GM19452 (cell line): Measurements from ENCODE around the gene EFHC1.

Experiments used
- ATAC-seq: cut with Tn5 transposase; IDR thresholded peaks from one replicate; pipeline ENCODE4 v1.9.1; 2021; ENCODE audit not compliant: unreplicated experiment

The EFHC1 gene

DNA sequence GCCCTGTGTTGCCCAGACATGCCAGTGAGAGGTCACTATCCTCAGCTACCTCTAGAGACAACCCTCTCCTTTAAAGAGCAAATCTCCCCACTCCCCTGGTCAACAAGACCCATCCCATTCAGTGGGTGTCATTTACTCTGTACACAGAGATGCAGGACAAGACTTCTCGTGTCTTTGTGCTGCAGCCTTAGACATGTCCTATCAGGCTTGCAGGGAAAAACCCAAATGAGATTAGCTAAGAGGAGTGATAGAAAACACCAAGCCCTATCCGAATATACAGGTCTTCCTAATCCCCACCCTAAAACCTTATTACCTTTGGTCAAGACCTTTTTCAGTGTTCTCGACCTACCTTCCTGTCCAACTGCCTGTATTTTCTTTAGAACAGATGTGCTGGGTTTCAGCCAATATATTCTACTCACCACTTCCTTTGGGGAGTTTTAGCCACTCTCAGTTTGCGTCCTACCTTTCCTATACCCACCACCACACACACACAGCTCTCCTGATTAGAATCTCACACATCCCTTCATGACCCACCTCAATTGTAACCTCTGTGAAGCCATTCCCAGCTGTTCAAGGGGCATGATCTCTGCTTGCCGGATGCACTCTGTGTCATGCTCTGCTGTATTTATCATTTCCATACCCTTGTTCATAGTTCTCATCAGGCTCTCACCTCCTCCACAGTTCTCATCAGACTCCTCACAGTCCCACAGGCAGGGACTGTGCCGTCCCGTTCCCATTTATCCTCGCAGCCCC, 117.0 kb downstream of the EFHC1 start:
- peak; percentile 69 for ATAC-seq

DNA sequence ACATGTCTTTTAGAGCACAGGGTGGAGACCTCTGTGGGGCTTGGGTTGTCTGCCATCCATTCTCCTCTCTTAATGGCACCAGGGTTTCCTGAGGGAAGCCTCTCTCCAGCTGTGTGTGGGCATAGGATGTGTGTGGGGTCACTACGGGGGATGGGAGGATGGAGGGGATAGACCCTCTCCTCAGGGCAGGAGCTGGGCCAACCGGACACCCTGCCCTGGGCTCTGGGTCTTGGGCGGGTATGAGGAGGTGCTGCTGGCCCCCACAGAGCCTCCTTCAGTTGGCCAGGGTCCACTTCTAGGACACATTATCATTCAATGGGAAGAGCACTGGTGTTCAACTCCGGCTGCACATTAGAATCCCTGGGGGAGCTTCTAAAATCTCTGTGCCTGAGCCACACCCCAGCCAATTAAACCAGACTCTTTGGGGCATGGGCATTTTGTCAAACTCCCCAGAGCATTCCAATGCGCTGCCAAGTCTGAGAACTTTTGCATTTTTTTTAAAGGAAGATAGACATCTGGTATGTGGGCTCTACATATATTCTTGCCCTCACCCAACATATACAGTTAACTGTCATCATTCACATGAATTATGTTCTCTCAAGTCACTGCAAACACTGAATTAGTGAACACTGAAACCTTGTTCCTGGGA, 118.2 kb downstream of the EFHC1 start:
- ATAC-seq, result no peak

DNA sequence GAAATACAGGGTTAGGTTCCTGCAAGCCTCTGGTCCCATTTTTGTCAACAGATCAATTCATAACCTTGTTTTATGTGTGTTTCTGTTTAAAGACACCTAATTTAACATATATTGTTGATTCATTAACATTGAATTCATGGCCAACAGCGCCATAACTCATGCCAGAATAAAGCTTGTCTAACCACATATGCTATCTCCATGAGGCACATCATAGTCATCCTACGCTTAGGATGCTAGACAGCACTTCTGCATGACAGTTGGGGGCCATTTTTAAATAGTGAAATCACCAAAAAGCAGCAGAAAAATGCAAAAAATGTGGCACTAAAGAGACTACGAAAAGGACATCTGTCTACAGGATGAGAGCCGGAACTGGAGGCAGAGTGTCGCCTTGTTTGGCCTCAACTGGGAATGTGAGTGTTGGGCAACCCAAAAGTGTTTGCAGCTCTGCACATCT, 118.8 kb downstream of the EFHC1 start:
- no peak for ATAC-seq

DNA sequence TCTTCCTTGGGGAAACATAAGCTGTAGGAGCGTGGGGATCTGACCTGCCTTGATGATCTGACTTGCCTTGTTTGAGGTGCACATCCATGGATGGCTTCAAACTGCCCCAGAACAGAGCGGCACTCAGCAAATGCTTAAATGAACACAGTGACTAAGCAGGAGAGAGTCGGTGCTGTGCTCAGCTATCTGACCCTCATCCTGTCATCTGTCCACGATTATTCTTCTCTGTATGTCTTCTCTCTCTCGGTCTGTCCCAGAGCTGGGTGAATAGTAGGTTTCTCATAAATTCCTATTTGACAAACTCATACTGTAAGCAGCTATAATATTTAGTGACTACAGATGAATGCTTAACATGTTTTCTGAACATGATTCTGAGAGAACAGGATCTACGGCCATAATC, 119.5 kb downstream of the EFHC1 start:
- no peak for ATAC-seq

DNA sequence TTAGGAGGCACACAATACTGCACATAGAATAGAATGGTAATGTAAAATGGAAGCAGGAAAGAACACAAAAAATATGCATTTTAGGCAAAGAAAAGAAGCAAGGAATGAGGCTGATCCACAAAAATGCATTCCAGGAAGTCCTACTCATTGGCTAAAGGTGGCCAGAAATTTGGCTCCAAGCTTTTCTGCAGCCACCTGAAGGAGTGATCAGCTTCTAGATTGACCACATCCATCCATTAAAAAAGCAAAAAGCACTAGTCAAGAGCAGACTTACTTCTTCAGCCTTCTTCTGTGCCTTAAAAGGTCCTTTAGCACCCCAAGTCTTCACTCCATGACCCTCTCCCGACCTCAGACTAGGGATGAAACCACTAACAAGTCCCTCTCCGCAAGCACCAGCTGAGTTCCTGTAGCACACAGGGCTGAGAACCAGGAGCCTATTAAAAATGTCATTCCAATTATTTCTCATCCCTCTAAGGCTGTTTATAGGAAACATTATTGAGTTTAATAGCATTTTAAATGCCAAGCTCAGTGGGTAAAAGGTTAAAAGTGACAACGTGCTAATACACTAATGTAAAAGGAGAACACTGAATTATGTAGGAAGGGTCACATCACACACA, 120.3 kb downstream of the EFHC1 start:
- ATAC-seq, result no peak

DNA sequence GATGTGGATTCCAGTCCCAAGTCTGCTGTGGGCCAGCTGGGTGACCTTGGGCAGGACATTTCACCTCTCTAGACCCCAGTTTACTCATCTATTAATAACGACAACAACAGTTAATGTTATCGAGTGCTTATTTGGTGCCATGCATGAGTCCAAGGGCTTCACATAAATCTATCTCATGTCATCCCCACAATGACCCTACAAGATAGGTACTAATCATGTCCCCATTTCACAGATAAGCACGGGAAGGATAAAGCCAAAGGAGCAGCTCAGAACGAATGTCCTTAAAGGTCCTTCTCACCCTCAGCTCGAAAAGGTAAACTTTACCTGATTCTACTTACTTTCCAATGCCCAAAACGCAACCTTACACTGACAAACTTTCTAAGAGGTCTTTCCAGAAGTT, 121.0 kb downstream of the EFHC1 start:
- ATAC-seq, result no peak

DNA sequence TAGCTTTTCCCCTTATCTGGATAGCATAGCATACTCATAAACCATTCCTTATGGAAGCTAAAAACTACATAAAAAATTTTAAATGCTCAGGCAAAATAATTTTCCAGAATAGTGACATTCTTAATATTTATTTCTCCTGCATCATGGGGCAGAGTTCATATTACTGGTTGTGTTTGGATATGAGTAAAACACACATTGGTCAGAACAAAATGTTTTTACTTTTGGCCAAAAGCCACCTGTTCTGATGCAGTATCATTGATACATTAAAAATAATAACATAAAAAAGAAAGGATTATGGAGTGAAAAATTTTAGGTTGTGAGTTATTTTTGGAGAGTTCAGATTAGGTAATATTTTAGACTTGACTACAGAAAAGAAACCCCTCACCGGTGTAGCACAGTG, 123.1 kb downstream of the EFHC1 start:
- ATAC-seq, result no peak

DNA sequence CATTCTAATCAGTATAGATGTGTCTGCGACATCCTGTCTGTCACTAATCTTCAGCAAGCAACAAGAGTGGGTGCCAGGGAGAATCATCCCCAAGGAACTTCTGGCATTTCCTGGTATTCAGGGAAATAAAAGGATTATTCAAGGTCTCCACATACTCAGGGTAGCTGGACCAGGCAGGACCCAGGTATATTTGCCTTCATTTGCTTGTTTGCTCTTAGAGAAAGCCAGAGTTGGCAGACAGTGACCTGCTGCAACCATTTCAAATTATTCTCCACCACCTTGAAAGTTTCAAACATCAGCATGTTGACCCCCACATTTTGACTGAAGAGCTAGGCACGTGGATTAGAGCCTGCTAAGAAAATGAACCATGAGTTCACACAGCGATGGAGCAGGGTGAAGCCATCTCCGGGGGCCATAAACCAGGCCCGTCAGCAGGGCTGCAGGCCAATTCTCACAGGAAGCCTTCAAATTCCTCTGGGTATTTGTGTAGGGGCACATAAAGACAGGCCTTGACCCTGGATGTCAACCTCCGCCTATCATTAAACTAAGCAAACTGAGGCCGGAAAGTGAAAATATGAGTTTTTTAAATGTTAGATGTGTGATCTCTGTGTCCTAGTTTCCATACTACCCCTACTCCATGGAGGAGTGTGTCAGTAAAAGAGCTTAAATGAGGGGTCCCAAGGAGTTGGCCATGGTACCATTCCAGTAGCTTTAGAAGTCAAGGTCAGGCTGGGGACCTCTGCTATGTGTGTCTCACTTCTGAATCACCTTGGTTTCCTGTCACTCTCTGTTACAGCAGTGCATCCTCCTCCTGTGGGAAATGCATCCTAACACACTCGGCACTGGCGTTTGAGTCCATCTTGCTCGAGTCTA, 123.8 kb downstream of the EFHC1 start:
- no peak for ATAC-seq

DNA sequence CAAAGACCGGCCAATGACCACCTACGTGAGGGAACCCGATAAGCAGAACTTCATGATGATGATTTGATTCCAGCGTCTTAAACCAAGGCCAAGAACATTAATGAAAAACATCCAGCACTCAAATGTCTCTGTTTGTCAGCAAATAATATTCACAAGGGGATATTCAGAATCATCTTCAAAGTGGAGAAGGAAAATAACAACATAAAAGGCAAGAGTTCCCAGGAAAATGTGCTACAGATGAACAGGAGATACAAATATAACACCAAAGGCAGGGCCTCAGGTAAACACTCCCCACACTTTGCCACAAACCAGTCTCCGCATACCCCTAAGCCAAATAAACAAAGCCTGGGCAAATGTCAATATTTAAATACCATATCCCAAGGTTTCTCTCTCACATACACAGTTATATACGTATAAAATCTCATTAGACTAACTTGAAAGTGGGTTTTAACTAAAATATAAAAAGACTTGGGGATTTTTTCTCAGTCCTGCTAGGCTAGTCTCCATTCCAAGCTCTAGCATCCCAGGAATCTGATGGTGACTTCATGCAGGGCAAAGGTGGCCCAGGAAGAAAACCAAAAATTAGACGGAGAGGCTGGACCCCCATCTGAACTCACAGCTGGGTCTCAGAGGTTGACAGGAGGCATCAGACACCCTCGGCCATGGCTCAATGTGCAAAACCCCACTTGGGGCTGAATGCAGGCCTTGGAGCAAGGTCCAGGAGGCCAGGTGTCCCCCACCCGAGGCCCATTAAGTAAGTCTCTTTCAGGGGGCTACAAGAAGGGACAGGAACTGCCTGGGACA, 124.7 kb downstream of the EFHC1 start:
- no peak for ATAC-seq

DNA sequence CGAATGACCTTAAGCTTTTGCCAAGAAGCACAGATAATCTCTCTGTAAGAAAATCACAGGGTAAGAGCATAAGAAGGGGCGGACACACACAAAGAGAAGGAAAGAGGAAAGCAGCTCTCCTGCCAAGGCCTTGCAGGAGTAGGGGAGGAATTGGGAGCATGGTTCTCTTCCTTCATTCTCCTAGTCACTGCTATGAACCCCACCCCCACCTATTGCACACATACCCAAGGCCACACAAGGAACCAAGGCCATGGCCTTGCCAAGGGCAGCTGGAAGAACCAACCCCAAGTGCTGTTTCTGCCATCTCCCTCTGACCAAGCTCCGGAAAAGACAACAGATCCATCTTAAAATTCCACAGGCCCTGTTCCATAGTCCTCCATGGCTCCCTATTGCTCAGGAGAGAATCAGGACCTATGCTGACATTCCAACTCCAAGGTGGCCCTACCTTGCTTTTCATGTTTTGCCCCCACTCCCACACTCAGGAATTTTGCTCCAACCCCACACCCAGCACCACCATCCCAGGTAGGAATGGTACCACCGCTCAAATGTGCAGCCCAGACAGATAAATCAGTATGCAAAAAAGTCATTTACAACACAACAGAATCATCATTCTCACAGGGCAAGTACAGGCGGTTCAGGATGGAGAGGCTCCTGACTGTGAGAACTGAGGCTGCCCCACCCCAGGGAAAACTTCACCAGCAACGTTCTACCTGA, 125.4 kb downstream of the EFHC1 start:
- ATAC-seq, result no peak

DNA sequence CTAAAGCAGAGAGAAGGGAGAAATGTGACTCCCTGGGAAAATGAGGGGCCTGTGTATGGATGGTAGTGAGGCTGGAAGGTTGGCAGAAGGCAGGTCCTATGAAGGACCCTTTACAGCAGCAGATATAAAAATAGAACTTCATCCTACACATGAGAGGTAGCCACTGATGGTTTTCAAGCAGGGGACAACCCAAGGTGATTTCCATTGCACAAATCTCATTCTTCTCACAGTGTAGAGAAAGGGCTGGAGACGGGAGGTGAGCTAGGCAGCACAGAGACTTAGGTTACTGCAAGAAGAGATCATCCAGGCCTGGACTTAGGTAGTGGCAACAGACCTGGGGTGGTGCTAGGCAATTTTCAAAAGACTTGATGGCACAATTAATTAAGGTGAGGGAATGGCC, 126.0 kb downstream of the EFHC1 start:
- ATAC-seq, result peak; percentile 51

DNA sequence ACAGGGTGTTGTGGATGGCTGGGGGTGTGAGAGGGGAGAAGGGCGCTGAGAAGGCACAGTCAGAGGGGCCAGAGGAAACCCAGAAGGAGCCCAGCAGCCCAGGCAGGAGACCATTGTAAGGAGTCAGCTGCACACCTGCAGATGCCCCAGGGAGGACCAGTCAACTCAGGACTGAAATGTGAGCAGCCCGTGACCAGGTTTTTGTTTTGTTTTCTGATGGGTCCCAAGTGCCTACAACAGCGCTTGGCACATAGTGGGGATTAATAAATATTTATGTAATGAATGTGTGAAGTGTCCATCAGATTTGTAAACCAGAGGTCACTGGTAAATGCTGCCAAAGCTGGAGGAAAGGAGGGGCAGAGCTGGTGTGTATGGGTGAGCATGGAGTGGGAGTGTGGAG, 126.5 kb downstream of the EFHC1 start:
- ATAC-seq, result peak; percentile 85

DNA sequence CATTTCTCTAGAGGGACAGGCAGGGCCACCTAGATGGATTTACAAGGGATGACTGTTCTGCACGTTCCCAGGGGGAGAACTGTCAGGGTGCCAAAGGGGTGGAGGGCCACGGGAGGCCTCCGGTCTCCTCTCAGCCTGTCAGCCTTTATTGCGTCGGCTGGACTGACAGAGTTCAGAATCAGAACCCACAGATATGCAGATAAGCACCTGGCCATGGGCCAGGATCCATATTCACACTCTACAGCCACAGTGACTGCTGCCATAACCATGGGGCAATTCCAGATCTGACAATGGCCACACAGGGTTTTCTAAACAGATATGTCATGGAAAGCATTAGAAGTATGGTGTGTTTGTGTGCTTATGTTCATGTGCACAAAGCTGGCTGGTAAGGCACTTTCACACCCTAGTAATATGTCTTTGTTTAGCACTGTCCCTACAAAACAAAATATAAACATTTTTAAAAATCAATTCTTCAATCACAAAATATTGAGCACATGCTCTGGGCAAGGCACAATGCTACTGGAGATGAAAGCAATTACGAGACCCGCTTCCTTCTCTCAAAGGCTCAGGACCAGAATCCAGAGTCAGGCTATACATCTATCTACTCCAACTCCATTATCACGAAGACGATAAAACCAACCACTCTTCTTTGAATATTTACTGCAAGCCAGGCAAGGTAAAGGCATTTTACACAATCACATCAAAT, 127.7 kb downstream of the EFHC1 start:
- ATAC-seq, result no peak

DNA sequence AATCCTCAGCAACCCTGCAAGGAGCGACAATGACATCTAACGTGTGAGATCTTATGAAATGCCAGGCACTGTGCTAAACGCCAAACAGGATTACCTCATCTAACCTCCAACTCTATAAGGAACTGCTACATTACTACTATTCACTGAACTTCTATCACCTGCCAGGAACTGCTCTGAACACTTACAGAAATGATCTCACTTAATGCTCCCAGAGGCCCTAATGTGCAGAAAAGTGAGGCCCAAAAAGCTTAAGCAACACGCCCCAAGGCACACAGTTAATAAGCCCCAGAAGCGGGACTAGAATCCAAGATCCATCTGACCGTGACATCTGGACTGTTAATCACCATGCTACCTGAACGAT, 128.2 kb downstream of the EFHC1 start:
- ATAC-seq, result no peak

DNA sequence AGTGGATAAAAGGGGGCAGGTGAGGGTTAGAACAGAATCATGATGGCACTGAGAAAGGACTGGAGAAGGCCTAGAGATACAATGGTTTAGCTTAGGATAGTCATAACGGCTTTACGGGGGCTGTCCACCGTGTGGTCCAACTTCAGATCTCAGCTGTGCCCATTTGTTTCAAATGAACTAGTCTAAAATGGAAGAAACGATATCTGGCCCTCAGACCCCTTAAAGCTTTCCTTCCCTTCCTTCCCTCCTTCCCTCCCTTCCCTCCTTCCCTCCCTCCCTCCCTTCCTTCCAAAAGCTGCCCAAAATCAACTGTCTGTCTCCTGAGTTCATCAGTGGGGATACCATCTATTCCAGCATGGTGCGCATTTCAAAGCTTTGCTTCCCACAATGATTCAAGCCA, 128.9 kb downstream of the EFHC1 start:
- ATAC-seq, result no peak

DNA sequence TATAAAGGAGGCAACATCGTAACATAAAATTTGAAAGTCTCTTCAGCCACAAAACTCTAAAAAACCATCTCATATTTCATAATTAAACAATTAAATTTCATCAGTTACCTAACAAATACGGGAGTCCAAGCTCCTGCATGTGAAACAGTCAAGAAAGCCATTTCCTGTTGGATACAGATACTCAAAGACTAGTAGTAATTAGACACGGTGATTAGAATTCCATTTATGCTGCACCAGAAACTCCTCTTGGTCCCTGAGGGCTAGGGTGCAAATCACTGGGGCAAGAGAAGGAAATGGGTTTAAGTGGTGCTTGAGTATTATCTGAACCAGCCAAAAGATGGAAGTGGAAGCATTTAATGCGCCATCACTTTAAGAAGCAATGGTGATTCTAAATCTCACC, 129.3 kb downstream of the EFHC1 start:
- ATAC-seq, result no peak

DNA sequence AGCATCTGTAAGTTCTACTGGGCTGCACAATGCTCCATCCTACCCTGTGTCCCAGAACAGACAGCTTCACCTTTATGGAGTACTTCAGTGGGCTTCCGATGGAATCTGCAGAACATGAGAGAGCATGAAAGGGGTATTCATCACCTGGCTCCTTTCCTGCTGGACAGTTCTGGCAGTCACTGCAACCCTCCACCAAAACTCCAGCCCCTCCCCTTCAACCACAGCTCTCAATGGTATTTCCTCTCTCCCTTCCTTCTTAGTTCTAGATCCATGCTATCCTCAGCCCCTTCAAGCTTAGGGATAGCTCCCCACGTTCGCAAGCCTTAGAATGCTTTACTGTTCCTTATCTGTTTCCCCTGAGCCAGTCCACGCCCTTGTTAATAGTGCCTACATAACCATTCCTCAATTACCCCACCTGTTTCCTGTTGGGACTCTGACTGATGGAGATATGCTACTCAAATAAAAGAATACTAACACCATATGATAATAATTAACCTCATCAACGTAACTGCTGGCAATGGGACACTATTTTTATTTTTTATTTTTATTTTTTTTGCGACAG, 130.0 kb downstream of the EFHC1 start:
- no peak for ATAC-seq

DNA sequence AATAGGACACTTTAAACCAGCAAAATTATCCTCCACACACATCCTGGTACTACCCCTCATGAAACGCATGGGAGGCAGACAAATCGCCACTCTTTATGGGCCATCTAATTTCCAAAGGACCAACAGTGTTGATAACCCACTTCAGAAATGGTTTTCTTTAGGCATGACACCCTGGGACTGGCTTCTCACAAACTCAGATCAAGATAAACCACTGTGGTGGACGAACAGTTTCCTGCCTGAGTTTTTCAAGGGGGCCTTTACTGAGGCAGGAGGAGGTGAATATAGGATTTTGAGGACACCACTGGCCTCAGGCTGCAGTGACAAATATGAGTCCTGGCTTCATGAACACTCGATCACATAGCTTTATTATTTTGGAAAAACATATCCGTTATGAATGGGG, 130.7 kb downstream of the EFHC1 start:
- no peak for ATAC-seq
